OCI-LY7 (cell line): ENCODE measurements around the gene OTUD5. TPM values are rescaled to one million over a fixed set of nuclear protein-coding genes. Genes with fewer than 3 reads are reported as not detected.

Experiments
- BruUV-seq: library from RNA; stranded (reverse); fragments of 400-500 nt; replicated peaks from 2 replicates; lab custom pipeline; 2021; lab: Mats Ljungman, UMichigan
- CTCF ChIA-PET: fragments of 300-600 bp; sonication (Branson Sonifier 250); formaldehyde crosslinking; loops from one replicate; lab custom pipeline; 2022; ENCODE audit warnings: antibody characterized with exemption; ENCODE audit not compliant: unreplicated experiment; lab: Charles Lee
- POLR2A ChIA-PET: fragments of 300-600 bp; sonication (Branson Sonifier 250); formaldehyde crosslinking; loops from one replicate; lab custom pipeline; 2022; ENCODE audit warnings: antibody characterized with exemption; lab: Charles Lee
- DNase-seq: peaks from one replicate; pipeline ENCODE4 v3.0.0-alpha.2; 2015; ENCODE audit warnings: low spot score
- H2AFZ ChIP-seq: fragments of 200-600 bp; sonication (generic), shearing (Covaris generic); 2 replicates; pipeline ENCODE4 v1.6.1; 2014; ENCODE audit warnings: mild to moderate bottlenecking, antibody characterized with exemption, low read length, moderate library complexity
- H3K27ac ChIP-seq: fragments of 200-600 bp; sonication (generic); 2 replicates; pipeline ENCODE4 v1.5.1; 2014; ENCODE audit warnings: mixed run types, low read depth, mild to moderate bottlenecking, moderate library complexity, low read length, inconsistent platforms; ENCODE audit not compliant: poor library complexity, severe bottlenecking
- H3K36me3 ChIP-seq: fragments of 200-600 bp; sonication (generic); 2 replicates; pipeline ENCODE4 v1.6.1; 2014; ENCODE audit warnings: mild to moderate bottlenecking, antibody characterized with exemption, low read length, moderate library complexity, mixed read lengths; ENCODE audit not compliant: insufficient read depth
- H3K4me1 ChIP-seq: fragments of 200-600 bp; sonication (generic); 2 replicates; pipeline ENCODE4 v1.5.1; 2014; ENCODE audit warnings: mild to moderate bottlenecking, low read length; ENCODE audit not compliant: insufficient read depth, poor library complexity, severe bottlenecking
- H3K4me2 ChIP-seq: fragments of 200-600 bp; sonication (generic); 2 replicates; pipeline ENCODE4 v1.6.1; 2014; ENCODE audit warnings: mild to moderate bottlenecking, low read length
- H3K4me3 ChIP-seq: fragments of 200-600 bp; sonication (generic); 2 replicates; pipeline ENCODE4 v1.5.1; 2014; ENCODE audit warnings: mild to moderate bottlenecking, low read depth, low read length; ENCODE audit not compliant: poor library complexity, severe bottlenecking
- H3K79me2 ChIP-seq: fragments of 200-600 bp; sonication (generic); 2 replicates; pipeline ENCODE4 v1.6.1; 2016; ENCODE audit warnings: low read depth, mild to moderate bottlenecking, low read length, moderate library complexity, mixed read lengths; ENCODE audit not compliant: insufficient read depth
- H3K9me2 ChIP-seq: fragments of 200-600 bp; sonication (generic); 2 replicates; pipeline ENCODE4 v1.6.1; 2016; ENCODE audit warnings: mild to moderate bottlenecking, low read length, mixed read lengths; ENCODE audit not compliant: insufficient read depth
- H3K9me3 ChIP-seq: fragments of 200-600 bp; sonication (generic); 2 replicates; pipeline ENCODE4 v1.6.1; 2014; ENCODE audit warnings: mild to moderate bottlenecking, mixed run types, low read length, mixed read lengths
- H4K20me1 ChIP-seq: fragments of 200-600 bp; sonication (generic); 2 replicates; pipeline ENCODE4 v1.6.1; 2014; ENCODE audit warnings: mild to moderate bottlenecking, antibody characterized with exemption, low read length, moderate library complexity, mixed read lengths; ENCODE audit not compliant: insufficient read depth
- EZH2phosphoT487 ChIP-seq: fragments of 200-600 bp; sonication (generic); IDR thresholded peaks from 2 replicates; pipeline ENCODE4 v1.6.1; 2018; ENCODE audit warnings: low read depth, borderline replicate concordance, mild to moderate bottlenecking, mixed run types, antibody characterized with exemption, low read length, moderate library complexity, mixed read lengths
- intact Hi-C: fragments of 100-400 bp; cut with micrococcal nuclease; formaldehyde crosslinking; loops from one replicate; pipeline ENCODE4 v1.10.0; 2022; ENCODE audit not compliant: unreplicated experiment
- total RNA-seq, 2 experiments: library from RNA; depleted of rRNA in 1 of 2; stranded (reverse); fragments of >200 nt in 1 of 2; shearing (Covaris generic) in 1 of 2; gene quantifications; 2 replicates each; pipeline ENCODE4 v1.2.3, GENCODE V29; 2014 to 2022
- TF ChIP-seq, protein P1 (sequence below): fragments of 200-600 bp; sonication (generic); conservative IDR thresholded peaks from 2 replicates; pipeline ENCODE4 v1.5.1; 2014; ENCODE audit warnings: mild to moderate bottlenecking, antibody characterized with exemption, low read length, moderate library complexity, mixed read lengths

OTUD5 gene
- total RNA-seq, 2 experiments from 2014 or later = 38.5 to 55.7 TPM

DNA sequence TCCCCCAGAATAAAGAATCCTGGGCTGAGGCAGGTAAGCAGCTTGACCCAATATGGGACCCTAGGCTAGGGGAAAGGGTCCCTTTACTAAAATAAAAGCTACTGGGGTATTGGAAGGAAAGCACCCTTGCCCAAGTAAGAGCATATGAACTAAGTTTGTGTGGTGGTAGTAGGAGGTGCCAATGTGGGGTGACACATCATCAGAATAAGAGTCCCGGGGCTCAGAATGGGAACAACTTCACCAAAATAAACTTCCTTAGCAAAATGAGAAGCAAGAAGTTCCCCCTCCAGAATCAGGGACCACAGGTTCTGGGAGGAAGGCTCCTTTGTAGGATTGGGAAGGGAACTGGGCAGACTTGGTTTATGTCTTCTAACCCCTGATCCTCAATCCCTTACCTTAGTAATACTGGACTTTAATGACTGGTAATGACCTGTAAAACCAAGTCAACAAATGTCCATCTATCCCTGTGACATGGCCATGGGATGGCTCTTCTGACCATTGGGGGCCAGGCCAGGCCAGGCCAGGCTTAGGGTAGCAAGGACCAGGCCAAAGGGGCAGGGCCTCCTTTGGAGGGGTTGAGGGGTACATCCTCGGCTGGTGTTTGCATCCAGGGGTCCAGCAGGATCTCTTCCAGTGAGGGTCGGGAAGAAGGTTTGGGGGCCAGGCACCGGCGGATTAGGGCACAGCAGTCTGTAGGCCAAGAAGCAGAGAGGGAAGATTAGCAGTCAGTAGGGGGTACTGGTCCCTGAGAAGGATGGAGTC, 43.6 kb downstream of the OTUD5 start:
- H3K79me2 ChIP-seq = peaks cover 56% of the 10 kb centered on the region
- CTCF ChIA-PET = no interaction called here

DNA sequence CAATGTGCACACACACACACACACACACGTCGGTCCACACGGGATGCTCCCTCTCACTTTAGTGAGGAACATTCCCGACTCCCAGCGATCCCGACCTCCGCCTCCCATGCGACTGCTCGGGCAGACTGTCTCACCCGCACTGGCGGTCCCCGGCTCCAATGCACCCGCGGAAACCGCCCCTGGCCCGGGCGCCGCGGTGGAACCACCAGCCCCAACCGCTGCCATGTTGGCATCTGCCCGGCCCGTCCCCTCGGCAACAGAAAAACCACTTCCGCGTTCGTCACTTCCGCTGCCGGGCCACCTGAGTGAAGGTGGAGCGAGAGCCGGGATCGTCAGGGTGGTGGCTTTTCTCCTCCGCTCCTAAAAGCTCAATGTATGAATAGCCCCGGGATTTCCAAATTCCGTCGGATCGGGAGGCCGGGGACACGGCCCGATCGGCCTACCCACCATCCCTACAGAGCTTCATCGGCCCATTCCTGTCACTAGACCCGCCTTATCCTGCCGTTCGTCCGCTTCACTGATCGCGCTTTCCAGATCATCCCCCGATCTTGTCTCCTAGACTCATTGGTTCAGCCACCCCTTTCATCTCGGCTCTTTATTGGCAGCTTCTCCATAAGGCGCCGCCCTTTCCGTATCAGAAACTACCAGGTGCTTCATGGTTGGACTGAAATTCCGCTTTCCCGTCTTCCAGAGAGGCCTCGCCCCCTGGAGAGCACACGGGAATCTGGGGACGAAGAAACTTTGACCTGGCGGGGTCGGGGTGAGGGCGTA, 45.8 kb downstream of the OTUD5 start, which contains the start of gene SLC35A2:
SLC35A2 (minus strand) TSS at position 235 of the 771 bp plus-strand sequence; CDS start at position 225, 10 bp downstream.
- Histone ChIP-seq H3K4me1 (peaks cover 38% of the 10 kb centered on the region), H3K79me2 (peaks cover 36% of the 10 kb centered on the region), H3K36me3 (peaks cover 49% of the 10 kb centered on the region), H4K20me1 (peaks cover 19% of the 10 kb centered on the region), H2AFZ (peak within 1 kb of the TSS; percentile 33; the same call in 1 of the 2 replicates), H3K4me2 (peak within 1 kb of the TSS; percentile 93), H3K9me3 (no peaks in the 10 kb centered on the region), H3K27ac (peak within 1 kb of the TSS; percentile 70), H3K4me3 (peak within 1 kb of the TSS; percentile 96), H3K9me2 (no peaks in the 10 kb centered on the region)
- ChIA-PET CTCF (no interaction called here), POLR2A (interaction anchor here (0.7 to 1.1 kb wide), 2 partner anchors 26 to 169 kb away, joined by 3 to 4 read pairs; no protein-coding TSS in a partner anchor)
- TF ChIP-seq EZH2phosphoT487 = no peak
- TF ChIP-seq, protein P1, sequence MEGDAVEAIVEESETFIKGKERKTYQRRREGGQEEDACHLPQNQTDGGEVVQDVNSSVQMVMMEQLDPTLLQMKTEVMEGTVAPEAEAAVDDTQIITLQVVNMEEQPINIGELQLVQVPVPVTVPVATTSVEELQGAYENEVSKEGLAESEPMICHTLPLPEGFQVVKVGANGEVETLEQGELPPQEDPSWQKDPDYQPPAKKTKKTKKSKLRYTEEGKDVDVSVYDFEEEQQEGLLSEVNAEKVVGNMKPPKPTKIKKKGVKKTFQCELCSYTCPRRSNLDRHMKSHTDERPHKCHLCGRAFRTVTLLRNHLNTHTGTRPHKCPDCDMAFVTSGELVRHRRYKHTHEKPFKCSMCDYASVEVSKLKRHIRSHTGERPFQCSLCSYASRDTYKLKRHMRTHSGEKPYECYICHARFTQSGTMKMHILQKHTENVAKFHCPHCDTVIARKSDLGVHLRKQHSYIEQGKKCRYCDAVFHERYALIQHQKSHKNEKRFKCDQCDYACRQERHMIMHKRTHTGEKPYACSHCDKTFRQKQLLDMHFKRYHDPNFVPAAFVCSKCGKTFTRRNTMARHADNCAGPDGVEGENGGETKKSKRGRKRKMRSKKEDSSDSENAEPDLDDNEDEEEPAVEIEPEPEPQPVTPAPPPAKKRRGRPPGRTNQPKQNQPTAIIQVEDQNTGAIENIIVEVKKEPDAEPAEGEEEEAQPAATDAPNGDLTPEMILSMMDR = no peak
- intact Hi-C loops = no loop called here
- no TSS peak for BruUV-seq
- peak; percentile 81 for DNase-seq

More for the DNA sequence above, 43.6 kb downstream of the OTUD5 start:
- Histone ChIP-seq H3K4me3 (no peak overlapping the region), H3K36me3 (peaks cover 60% of the 10 kb centered on the region), H2AFZ (no peak overlapping the region), H3K9me2 (no peaks in the 10 kb centered on the region), H3K4me2 (peak overlapping the region; percentile 73; the same call in 1 of the 2 replicates), H4K20me1 (peaks cover 19% of the 10 kb centered on the region), H3K9me3 (no peaks in the 10 kb centered on the region), H3K27ac (no peak overlapping the region), H3K4me1 (peaks cover 38% of the 10 kb centered on the region)
- POLR2A ChIA-PET = interaction anchor here (0.7 kb wide), 1 partner anchor 25 kb away, joined by 8 read pairs; no protein-coding TSS in a partner anchor
- DNase-seq = no peak
- intact Hi-C loops = no loop called here
- TF ChIP-seq, protein P1 = no peak
- no peak for TF ChIP-seq EZH2phosphoT487
- BruUV-seq = no TSS peak
